Measurements from ENCODE around the gene STPG2.
"Not testable (repeated sequence)": the region's sequence is repeated elsewhere in the genome, so short reads cannot be mapped to it uniquely, and the experiment has no call there.

Gene STPG2

DNA sequence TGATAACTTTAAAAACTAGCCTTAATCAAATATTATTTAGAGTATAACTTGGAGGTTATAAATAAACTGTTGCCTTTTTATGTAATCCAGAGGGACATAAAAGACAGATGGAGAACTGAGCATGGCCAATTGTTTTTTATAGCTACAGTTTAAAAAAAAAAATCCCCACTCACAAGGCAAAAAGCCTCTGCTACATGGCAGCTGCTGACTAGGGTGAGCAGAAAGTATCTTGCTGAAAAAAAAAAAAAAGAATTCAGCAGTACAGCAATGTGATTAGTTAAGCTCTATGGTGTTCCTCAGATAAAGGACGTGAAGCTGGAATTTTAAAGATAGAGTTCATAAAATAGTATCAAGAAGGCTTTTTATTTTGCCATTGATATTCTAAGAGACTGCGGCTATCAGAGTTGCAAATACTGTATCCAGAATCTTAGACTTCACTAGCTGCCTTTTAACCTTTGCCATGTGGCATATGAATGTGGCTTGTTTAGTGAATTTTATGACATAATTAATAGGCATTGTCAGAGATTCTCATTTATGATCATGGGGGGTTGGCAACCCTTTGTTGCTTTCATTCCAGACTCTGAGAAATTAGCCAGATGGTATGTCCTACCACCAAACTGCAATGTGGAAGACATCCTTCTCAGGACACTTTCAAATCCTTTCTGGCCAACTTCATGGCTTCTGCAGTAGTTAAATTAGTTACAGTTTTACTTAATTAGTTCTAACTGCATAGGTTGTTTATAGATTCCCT is 498.0 kb downstream of the STPG2 start:
- no peak for DNase-seq

DNA sequence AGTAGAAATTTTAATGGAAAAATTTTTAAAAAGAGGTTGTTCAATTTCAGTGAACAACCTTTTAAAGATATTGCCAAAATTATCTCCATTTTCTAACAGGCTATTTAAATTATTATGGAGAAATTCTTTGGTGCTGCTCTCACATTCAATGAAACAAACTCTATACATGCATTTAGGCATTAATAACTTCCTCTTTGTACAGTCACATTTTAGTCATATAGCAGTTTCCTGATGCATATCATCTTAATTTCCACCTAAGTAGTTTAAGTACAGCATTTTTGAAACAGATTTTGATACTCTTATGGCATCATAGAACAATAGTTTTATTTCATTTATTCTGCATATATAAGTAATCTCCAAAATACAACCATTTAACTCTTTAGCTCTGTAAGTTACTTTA is 500.1 kb downstream of the STPG2 start:
- DNase-seq = no peak

- no peak for DNase-seq
These were observed 503.3 kb downstream of the STPG2 start for GRCh38 chr4:97639961-97640360.

DNA sequence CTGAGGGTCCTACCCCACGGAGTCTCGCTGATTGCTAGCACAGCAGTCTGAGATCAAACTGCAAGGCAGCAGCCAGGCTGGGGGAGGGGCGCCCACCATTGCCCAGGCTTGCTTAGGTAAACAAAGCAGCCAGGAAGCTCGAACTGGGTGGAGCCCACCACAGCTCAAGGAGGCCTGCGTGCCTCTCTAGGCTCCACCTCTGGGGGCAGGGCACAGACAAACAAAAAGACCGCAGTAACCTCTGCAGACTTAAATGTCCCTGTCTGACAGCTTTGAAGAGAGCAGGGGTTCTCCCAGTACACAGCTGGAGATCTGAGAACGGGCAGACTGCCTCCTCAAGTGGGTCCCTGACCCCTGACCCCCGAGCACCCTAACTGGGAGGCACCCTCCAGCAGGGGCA is 509.4 kb downstream of the STPG2 start:
- not testable (repeated sequence) for DNase-seq

DNA sequence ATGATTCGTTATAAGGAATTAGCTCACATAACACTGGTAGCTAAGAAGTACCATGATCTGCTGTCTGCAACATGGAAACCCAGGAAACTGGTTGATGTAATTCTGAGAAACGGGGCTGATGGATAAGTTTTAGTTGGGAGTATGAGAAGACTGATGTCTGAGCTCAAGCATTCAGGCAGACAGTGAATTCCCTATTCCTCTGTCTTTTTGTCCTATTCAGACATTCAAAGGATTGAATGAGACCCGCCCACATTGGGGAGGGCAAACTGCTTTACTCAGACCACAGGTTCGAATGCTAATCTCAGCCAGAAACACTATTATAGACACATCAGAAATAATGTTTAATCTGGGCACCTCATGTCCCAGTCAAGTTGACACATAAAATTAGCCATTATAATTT is 515.5 kb downstream of the STPG2 start:
- DNase-seq = no peak

- no peak for DNase-seq
These were observed 519.1 kb downstream of the STPG2 start for GRCh38 chr4:97624204-97624603.

GRCh38 chr4:97605932-97606331 is 537.3 kb downstream of the STPG2 start:
- DNase-seq = no peak

- DNase-seq = no peak
These were observed 550.0 kb downstream of the STPG2 start for GRCh38 chr4:97593248-97593647.

DNA sequence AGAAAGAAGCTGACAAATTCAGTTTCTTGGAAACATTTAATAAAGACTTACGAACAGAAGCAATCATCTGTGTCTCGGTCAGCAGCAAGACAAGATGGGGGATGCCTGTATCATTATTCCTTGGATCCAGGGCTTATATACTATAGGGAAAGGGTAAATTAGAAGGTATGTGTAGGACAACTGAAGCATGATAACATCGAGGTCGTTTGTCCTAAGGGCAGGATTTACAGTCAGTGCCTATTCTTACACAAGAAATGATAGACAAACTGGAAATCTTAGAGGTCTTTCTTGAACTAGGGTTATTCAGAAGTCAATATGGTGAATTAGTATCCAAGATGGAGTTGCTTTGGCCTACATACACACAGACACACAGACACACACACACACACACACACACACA is 553.0 kb downstream of the STPG2 start:
- no peak for DNase-seq

- DNase-seq = no peak
These were observed 553.6 kb downstream of the STPG2 start for GRCh38 chr4:97589481-97590196.

DNA sequence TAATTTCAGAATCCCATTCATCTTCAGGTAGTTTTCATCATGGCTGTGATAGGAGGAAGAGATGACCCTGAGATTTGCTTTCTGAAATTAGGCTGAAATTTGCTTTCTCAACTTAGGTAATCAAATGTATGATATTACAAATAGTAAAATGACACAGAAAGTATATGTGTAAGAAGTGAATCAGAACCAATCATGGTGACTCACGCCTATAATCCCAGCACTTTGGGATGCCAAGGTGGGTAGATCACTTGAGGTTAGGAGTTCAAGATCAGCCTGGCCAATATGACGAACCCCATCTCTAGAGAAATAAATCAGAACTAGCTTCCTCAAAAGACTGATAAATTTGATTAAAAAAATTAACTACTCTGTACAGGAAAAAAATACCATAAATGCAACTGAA is 555.4 kb downstream of the STPG2 start:
- no peak for DNase-seq

DNA sequence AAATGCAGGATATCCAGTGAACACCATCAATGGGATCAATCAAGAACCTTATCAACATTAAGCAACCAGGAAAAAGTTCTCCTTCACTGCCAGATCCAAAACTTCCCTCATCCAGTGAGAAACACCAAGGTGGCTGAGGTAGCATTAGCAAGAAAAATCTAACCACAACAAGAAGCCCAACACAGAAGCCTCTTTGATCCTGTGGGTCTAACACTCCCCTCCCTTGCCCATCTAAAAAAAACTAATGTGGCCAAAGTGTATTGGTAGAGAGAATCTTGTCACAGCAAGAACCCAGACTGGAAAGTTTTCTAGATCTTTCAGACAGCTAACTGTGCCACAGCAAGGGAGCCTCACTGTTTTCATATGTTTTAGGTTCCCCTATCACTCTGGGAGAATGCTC is 558.0 kb downstream of the STPG2 start:
- DNase-seq = no peak

DNA sequence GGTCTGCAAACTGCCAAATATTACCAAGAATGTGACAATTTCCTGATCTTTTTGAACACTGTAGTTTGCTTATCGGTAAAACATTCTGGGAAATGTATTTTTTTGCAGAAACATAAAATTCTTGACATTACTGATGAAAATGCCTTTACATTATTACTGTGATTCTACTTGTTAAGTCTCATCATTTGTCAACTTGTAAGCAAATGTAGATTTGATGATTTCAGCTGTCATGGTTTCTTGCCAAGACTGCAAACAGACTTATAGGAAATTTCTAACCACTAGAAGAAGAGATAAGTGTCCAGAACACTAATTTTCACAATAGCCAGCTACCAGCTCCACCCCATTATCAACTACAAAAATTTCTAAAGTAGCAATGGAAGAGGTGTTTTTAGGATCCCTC is 560.4 kb downstream of the STPG2 start:
- no peak for DNase-seq

- no peak for DNase-seq
These were observed 566.3 kb downstream of the STPG2 start for GRCh38 chr4:97577004-97577403.

GRCh38 chr4:97560009-97560408 is 583.3 kb downstream of the STPG2 start:
- no peak for DNase-seq

DNA sequence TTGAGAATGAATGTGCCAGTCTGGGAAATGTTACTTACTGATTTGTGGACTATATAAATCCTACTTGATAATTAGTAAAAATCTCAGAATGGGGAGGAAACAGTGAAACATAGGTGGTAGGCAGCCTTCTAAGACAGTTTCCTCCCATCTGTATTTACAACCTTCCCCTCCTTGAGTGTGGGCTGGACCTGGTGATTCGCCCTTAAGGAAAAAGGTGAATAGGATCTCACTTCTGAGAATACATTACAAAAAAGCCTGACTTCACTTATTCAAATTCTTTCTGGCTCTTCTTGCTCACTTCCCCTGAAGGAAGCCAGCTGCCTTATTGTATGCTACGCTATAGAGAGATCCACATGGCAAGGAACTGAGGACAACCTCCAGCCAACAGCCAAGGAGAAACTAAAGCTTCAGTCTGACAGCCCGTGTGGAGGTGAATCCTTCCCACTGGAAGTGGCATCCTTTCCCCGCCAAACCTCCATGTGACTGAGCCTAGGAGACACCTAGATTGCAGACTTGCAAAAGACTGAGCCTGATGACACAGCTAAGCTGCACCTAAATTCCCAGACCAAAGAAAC is 585.0 kb downstream of the STPG2 start:
- no peak for DNase-seq

GRCh38 chr4:97550637-97551036 is 592.6 kb downstream of the STPG2 start:
- not testable (repeated sequence) for DNase-seq

DNA sequence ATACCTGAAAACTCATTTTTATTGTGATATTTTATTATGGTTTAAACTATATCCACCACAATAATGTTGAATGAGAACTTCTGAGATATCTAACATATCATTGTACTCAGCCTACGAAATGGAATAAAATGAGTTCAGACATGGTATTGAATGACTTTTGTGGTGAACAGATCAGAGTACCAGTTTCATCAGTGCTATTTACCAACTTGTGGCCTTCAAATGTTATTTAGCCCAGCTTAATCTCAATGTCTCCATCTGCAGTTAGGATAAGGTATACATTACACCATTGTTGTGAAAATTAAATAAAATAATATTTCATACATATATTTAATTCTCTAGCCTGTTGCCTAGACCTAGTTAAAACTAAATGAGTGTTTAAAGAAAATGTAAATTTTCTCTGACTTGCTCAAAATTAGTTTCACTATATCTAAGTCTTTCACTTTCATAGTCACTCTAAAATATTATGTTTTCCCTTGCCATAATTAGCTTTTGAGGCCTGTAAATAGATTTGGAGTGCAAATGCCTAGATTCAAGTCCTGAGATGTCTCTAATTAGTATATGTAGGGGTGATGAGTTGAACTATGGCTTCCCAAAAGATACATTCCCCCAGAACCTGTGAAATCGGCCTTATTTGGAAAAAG is 594.2 kb downstream of the STPG2 start:
- DNase-seq = no peak

DNA sequence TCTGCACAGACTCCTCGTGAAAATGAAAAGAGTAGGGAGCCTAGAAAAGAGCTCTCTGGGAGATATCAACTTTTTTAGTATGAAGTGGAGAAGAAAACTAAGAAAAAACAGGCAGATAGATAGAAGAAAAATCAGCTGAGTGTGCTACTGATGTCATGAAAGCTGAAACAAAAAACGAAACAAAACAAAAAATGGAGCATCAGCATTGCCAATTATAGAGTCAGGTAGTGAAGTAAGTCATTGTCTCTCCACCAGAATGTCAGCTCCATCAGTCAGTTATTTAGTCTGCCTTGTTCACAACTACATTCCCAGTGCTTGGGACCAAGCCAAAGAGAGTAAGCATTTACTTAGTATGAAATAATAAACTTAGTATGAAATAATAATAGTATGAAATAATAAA is 595.1 kb downstream of the STPG2 start:
- DNase-seq = no peak

DNA sequence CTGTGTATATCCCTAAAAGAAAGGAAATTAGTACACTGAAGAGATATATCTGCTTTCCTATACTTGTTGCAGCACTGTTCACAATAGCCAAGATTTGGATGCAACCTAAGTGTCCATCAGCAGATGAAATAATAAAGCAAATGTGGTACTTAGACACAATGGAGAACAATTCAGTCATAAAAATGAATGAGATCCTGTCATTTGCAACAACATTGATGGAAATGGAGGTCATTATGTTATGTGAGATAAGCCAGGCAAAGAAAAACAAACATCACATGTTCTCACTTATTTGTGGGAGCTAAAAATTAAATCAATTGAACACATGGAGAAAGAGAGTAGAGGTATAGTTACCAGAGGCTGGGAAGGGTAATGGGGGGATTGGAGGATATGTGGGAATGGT is 611.9 kb downstream of the STPG2 start:
- no peak for DNase-seq

DNA sequence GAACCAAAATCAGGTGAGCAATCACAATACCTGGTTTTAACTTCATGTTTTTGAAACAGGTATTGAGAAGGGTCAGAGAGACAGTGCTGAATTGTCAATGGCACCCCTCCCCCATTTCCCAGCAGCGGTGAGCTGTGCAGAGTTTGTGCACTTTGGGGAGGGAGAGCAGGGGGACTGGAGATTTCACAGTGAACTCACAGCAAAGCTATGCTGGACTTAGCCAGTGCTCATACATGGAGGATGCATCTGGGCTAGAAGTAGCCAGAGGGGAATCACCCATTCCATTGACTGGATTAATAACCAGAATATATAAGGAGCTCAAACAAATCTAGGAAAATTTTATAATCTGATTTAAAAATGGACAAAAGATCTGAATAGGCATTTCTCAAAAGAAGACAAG is 612.6 kb downstream of the STPG2 start:
- no peak for DNase-seq

GRCh38 chr4:97525236-97525635 is 618.0 kb downstream of the STPG2 start:
- no peak for DNase-seq

Data from amygdala (tissue), 56 donors.